Heart left ventricle (tissue), 16 donors: ENCODE results near the gene ZNF724. TPM values are rescaled to one million over a fixed set of nuclear protein-coding genes. Genes with fewer than 3 reads are reported as not detected.
"Not testable (repeated sequence)": the region's sequence is repeated elsewhere in the genome, so short reads cannot be mapped to it uniquely, and the experiment has no call there.

Experiments
- ATAC-seq, 4 donors: fragments of 200-7000 bp; cut with Tn5 transposase; one replicate each; pipeline ENCODE4 v1.9.1; 2020 to 2022; ENCODE audit warnings: moderate library complexity in 4 of 4, mild to moderate bottlenecking in 3 of 4, moderate number of reproducible peaks in 1 of 4
- DNase-seq, 5 donors: peaks; one replicate each; pipeline ENCODE4 v3.0.0-alpha.2; 2020
- H3K27ac ChIP-seq, 12 donors: fragments of 200-600 bp; sonication (generic) in 4 of 12; one replicate each; pipeline versions ENCODE4 v1.5.0 to v1.8.0; 2016 to 2022; ENCODE audit warnings: mild to moderate bottlenecking in 2 of 12
- H3K27me3 ChIP-seq, 9 donors: fragments of 200-600 bp; sonication (generic) in 2 of 9; one replicate each; pipeline versions ENCODE4 v1.5.1 to v1.8.0; 2016 to 2022; ENCODE audit warnings: mild to moderate bottlenecking in 3 of 9
- H3K36me3 ChIP-seq, 9 donors: fragments of 200-600 bp; sonication (generic) in 2 of 9; one replicate each; pipeline versions ENCODE4 v1.5.0 to v1.8.0; 2018 to 2022; ENCODE audit warnings: mild to moderate bottlenecking in 2 of 9
- H3K4me1 ChIP-seq, 12 donors: fragments of 200-600 bp; sonication (generic) in 4 of 12; one replicate each; pipeline versions ENCODE4 v1.5.0 to v1.8.0; 2016 to 2022; ENCODE audit warnings: mild to moderate bottlenecking in 3 of 12
- H3K4me3 ChIP-seq, 12 donors: fragments of 200-600 bp; sonication (generic) in 4 of 12; one replicate each; pipeline versions ENCODE4 v1.5.0 to v1.8.0; 2017 to 2022; ENCODE audit warnings: mild to moderate bottlenecking in 9 of 12, moderate library complexity in 4 of 12
- H3K9me3 ChIP-seq, 12 donors: fragments of 200-600 bp; sonication (generic) in 4 of 12; one replicate each; pipeline versions ENCODE4 v1.5.0 to v1.8.0; 2016 to 2022; ENCODE audit warnings: mild to moderate bottlenecking in 1 of 12
- POLR2A ChIP-seq, 2 donors: fragments of 450-650 bp; IDR thresholded peaks; one replicate each; pipeline ENCODE4 v1.6.1; 2017; ENCODE audit warnings: antibody characterized with exemption in 2 of 2, mild to moderate bottlenecking in 2 of 2, moderate library complexity in 2 of 2
- WGBS, 4 donors: extraction: QIAGEN DNeasy Blood & Tissue Kit in 2 of 4; methylation state at CpG; one replicate each; pipeline versions ENCODE4 v1.1.5 to v1.1.7; 2013 to 2018; 5-methylcytosine and 5-hydroxymethylcytosine counted together
- intact Hi-C, 10 donors: fragments of 100-400 bp; cut with DNase I; formaldehyde crosslinking; loops; one replicate each; pipeline versions ENCODE4 v1.11.1 to v1.14.2; 2022
- polyA plus RNA-seq, 2 donors: library from polyadenylated mRNA; stranded (reverse); fragments of 200-250 nt; gene quantifications; one replicate each; pipeline ENCODE4 v1.2.3, GENCODE V29; 2013
- total RNA-seq, 9 donors: library from RNA; depleted of rRNA in 2 of 9; stranded (reverse); fragments of >200 nt in 2 of 9; fragmentation: NEBNext Ultra II Directional in 3 of 9; extraction: Animal tissue kit (Norgen Biotek cat#: 25700) in 3 of 9; gene quantifications; one replicate each; pipeline versions ENCODE4 v1.1.0 to v1.2.4, GENCODE V29; 2016 to 2023
- TF ChIP-seq, protein P1 (sequence below), 12 donors: fragments of 200-600 bp; sonication (generic) in 4 of 12; IDR thresholded peaks; one replicate each; pipeline versions ENCODE4 v1.5.0 to v1.8.0; 2018 to 2022; ENCODE audit warnings: antibody characterized with exemption in 12 of 12, mild to moderate bottlenecking in 5 of 12
- donor health status: ischemic (EF 13 %, LVEDD 7.1; RV severe dilation, severe dysfunction).
- donor health status: healthy with polysubstance abuse.
- donor health status: DM: no; HTN: yes; CAD: no.
- donor health status: DM: no; HTN: no; CAD: no.
- donor health status: ischemic (EF 25% LVEDD 6.9; RV normal size, moderate dysfunction).
- donor health status: ischemic (EF 25% LVEDD 5.7; RV mildly dilated, moderate dysfunction).
- donor health status: healthy.
- donor health status: DM: yes; HTN: yes; CAD: no.
- donor health status: ischemic (EF 35%, LVEDD 5.7; RV mildly dilated, moderate dysfunction).
- donor health status: nonischemic (EF 11% LVEDD 7.7; RV severe dilation, severe dysfunction).
- donor health status: DM: yes; HTN: yes; CAD: no.
- donor health status: PGD.
- donor health status: ischemic (EF 29% LVEDD 5.4; RV normal size, mild dysfunction).
- donor health status: nonischemic (EF 23%, LVEDD 6.1; RV moderate dilation, normal function).

Gene ZNF724
- total and polyA plus RNA-seq, 11 donors: 0.34 to 2.9 (median 1.4) TPM

DNA sequence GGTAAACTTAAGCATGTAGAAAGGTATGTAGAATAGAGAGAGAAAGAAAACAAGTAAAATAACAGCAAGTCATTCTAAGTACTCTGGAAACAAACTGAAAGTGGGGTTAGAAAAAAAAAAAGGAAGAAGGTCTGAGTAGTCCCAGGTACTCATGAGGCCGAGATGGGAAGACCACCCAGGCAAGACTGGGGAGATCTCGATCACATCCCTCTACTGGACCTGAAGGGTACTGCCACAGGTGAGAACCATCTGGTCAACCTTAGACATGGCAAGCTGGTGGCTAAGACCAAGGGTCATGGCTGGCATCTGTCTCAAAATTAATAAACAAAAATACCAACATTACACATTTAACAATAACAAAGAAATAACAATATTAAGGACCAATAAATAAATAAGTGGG is 36.3 kb upstream of the ZNF724 start:
- DNase-seq (no peak), ATAC-seq (no peak)
- no peaks in the 10 kb centered on the region for H3K4me1 ChIP-seq
- TF ChIP-seq, protein P1, sequence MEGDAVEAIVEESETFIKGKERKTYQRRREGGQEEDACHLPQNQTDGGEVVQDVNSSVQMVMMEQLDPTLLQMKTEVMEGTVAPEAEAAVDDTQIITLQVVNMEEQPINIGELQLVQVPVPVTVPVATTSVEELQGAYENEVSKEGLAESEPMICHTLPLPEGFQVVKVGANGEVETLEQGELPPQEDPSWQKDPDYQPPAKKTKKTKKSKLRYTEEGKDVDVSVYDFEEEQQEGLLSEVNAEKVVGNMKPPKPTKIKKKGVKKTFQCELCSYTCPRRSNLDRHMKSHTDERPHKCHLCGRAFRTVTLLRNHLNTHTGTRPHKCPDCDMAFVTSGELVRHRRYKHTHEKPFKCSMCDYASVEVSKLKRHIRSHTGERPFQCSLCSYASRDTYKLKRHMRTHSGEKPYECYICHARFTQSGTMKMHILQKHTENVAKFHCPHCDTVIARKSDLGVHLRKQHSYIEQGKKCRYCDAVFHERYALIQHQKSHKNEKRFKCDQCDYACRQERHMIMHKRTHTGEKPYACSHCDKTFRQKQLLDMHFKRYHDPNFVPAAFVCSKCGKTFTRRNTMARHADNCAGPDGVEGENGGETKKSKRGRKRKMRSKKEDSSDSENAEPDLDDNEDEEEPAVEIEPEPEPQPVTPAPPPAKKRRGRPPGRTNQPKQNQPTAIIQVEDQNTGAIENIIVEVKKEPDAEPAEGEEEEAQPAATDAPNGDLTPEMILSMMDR (IDR thresholded peaks at IDR 0.05): peak in 4 of 12 donors; percentile 8 to 16 (median 10)
- TF ChIP-seq POLR2A (IDR thresholded peaks at IDR 0.05): no peak
- H3K4me3 ChIP-seq: no peak overlapping the region
- H3K27ac ChIP-seq: no peak overlapping the region
- intact Hi-C loops: no loop called here
- WGBS, 4 donors: 54 to 65% (median 57%) methylated on average over 2 of the region's 2 CpGs
- no peaks in the 10 kb centered on the region for H3K27me3 ChIP-seq
- H3K36me3 ChIP-seq: no peaks in the 10 kb centered on the region
- H3K9me3 ChIP-seq: no peaks in the 10 kb centered on the region

DNA sequence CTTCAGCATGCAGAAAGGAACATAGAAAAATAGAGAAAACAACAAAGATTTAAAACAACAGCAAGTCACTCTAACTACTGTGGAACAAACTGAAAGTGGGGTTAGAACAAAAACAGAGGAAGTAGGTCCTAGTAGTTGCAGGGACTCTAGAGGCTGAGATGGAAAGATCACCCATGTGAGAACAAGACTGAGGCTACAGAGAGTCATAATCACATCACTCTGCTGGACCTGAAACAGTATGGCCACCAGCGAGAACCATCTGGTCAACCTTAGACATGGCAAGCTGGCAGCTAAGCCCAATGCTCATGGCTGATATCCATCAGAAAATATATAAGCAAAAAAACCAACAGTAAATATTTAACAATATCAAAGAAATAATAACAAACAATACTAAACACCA is 35.8 kb upstream of the ZNF724 start:
- intact Hi-C loops: no loop called here
- H3K27me3 ChIP-seq: no peaks in the 10 kb centered on the region
- DNase-seq: no peak
- no peak overlapping the region for H3K27ac ChIP-seq
- H3K9me3 ChIP-seq: no peaks in the 10 kb centered on the region
- H3K4me3 ChIP-seq: no peak overlapping the region
- no peak for TF ChIP-seq POLR2A (IDR thresholded peaks at IDR 0.05)
- TF ChIP-seq, protein P1 (IDR thresholded peaks at IDR 0.05): no peak
- no peaks in the 10 kb centered on the region for H3K36me3 ChIP-seq
- 93 to 96% (median 95%) methylated on average over 1 of the region's 1 CpG for WGBS, 4 donors
- ATAC-seq: no peak
- H3K4me1 ChIP-seq: no peaks in the 10 kb centered on the region

DNA sequence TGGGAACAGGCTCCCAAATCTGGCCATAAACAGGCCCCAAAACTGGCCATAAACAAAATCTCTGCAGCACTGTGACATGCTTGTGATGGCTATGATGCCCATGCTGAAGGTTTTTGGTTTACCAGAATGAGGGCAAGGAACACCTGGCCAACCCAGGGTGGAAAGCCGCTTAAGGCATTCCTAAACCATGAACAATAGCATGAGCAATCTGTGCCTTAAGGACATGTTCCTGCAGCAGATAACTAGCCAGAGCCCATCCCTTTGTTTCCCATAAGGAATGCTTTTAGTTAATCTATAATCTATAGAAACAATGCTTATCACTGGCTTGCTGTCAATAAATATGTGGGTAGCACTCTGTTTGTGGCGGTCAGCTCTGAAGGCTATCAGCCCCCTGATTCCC is 35.1 kb upstream of the ZNF724 start:
- not testable (repeated sequence) for H3K4me3 ChIP-seq
- WGBS, 4 donors: 81 to 91% (median 87%) methylated on average over 2 of the region's 2 CpGs

DNA sequence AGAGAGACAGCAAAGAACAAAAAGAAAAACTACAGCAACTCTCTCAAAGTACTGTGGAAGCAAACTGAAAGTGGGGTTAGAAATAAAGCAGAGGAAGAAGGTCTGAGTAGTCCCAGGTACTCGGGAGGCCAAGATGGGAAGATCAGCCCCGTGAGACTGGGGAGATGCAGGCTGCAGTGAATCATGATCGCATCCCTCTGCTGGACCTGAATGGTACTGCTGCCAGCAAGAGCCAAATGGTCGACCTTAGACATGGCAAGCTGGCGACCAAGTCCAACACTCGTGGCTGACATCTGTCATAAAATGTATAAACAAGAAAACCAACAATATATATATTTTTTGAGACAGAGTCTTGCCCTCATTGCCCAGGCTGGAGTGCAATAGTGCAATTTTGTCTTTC is 33.7 kb upstream of the ZNF724 start:
- intact Hi-C loops: no loop called here
- Histone ChIP-seq H3K27ac (no peak overlapping the region), H3K27me3 (no peaks in the 10 kb centered on the region), H3K4me3 (no peak overlapping the region), H3K4me1 (no peaks in the 10 kb centered on the region), H3K36me3 (no peaks in the 10 kb centered on the region), H3K9me3 (no peaks in the 10 kb centered on the region)
- peak in 2 of 4 donors; percentile 62 to 83 for ATAC-seq
- WGBS, 4 donors: 7 to 19% (median 16%) methylated on average over 6 of the region's 6 CpGs
- TF ChIP-seq, protein P1 (IDR thresholded peaks at IDR 0.05): peak; percentile 47 to 74 (median 60)
- TF ChIP-seq POLR2A (IDR thresholded peaks at IDR 0.05): no peak
- DNase-seq: peak in 4 of 5 donors; percentile 20 to 43 (median 32)

More for the DNA sequence above, 35.1 kb upstream of the ZNF724 start:
- intact Hi-C loops, H3K27me3 ChIP-seq, H3K4me1 ChIP-seq, H3K9me3 ChIP-seq, H3K36me3 ChIP-seq, H3K27ac ChIP-seq, DNase-seq, ATAC-seq: not testable (repeated sequence)

DNA sequence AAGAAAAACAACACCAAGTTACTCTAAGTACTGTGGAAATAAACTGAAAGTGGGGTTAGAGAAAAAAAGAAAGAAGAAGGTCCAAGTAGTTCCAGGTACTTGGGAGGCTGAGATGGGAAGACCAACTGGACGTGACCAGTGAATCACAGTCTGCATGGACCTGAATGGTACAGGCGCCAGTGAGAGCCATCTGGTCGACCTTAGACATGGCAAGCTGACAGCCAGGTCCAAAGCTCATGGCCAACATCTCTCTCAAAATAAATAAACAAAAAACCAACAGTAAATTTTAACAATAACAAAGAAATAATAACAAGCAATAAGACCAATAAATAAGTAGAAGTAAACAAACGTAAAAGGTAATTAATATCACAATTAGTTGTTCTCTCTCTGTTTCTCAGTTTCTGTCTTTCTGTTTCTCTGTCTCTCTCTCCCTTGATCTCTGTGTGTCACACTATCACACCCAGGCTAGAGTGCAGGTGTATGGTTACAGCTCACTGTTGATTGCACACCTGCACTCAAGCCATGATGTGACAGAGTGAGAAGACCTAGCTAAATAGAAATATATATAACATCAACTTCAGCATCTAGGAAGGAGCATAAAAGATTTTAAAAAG is 31.6 kb upstream of the ZNF724 start:
- Histone ChIP-seq H3K9me3 (no peaks in the 10 kb centered on the region), H3K27me3 (no peaks in the 10 kb centered on the region), H3K36me3 (no peaks in the 10 kb centered on the region), H3K4me3 (no peak overlapping the region), H3K27ac (no peak overlapping the region), H3K4me1 (no peaks in the 10 kb centered on the region)
- 78 to 94% (median 86%) methylated on average over 4 of the region's 4 CpGs for WGBS, 4 donors
- TF ChIP-seq POLR2A (IDR thresholded peaks at IDR 0.05): no peak
- TF ChIP-seq, protein P1 (IDR thresholded peaks at IDR 0.05): no peak
- ATAC-seq: no peak
- no peak for DNase-seq
- intact Hi-C loops: no loop called here

DNA sequence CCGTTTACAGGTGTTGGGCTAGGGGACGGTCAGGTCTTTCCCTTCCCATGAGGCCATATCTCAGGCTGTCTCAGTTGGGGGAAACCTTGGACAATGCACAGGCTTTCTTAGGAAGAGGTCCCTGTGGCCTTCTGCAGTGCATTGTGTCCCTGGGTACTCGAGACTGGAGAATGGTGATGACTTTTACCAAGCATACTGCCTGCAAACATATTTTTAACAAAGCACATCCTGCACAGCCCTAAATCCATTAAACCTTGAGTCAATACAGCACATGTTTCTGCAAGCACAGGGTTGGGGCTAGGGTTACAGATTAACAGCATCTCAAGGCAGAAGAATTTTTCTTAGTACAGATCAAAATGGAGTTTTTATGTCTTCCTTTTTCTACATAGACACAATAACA is 27.9 kb upstream of the ZNF724 start:
- H3K4me3 ChIP-seq, H3K36me3 ChIP-seq, H3K27ac ChIP-seq, intact Hi-C loops, H3K9me3 ChIP-seq, H3K27me3 ChIP-seq, DNase-seq, H3K4me1 ChIP-seq, ATAC-seq: not testable (repeated sequence)
- 48 to 57% (median 51%) methylated on average over 3 of the region's 3 CpGs for WGBS, 4 donors
